ENCODE measurements around the gene XIRP2.

Gene XIRP2

DNA sequence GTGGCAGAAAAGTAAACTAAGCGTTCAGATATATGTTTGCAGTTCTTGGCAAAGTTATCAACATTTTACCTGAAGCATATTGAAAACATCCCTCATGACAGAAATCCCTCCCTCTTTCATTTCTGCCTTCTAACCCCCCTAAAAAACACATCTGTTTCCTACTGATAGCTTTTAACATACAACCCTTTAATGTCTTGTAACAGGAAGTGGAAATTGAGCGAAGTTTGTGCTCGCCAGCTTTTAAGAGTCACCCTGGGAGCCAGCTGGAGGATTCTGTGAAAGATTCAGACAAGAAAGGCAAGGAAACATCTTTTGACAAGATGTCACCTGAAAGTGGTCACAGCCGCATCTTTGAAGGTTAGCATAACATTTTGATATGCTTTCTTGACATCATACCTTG is 247.4 kb downstream of the XIRP2 start:
- no peak for DNase-seq (ENCODE audit: low read depth)

DNA sequence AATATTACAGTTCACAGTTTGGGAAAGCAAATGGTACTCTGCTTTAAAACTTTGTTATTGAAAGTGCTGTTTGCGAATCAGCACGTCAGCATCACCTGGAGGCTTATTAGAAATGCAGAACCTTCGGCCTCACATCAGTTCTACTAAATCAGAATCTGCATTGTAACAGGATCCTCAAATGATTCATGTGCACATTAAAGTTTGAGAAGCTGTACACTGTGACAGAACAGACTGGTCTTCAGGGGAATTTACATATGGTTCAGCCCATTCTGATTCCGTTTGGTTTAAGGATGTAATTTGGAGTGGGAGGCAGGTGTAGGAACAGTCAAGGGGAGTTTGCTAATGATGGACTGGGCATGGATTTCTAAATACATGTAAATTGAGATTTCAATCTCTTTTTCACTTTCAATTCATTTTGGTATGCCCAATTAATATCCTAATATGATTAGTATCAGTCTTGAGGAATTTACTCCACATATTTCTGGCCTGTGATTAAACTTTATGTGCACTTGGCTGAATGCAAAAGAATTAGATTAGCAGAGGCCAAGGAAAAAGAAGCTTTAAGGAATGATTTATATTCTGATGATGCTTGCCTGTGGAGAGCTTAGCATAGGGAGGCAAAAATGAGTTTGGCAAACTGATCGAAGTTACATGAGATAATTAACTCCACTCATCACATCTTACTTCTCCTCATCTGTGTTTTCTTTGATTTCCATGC is 248.8 kb downstream of the XIRP2 start:
- no peak for DNase-seq (ENCODE audit: low read depth)

DNA sequence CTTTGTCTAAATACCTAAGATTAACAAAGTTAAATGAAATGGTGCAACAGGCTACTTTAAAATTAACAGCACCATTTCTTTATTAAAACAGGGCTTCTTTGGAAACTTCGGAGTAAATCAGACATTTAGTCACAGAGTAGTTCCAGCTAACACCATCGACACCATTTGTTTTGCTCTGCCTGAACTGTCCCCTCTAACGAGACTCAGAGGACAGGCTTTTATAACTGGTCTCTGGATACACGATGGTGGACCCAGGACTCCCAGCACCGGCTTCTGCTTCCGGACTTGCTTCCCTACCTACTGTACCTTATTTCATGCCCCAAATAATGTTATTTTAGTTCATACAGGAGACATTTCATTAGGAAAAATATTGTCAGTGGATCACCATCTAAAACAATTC is 252.1 kb downstream of the XIRP2 start:
- DNase-seq (ENCODE audit: low read depth): no peak

- peak; percentile 96 for DNase-seq (ENCODE audit: low read depth)
These were observed 252.5 kb downstream of the XIRP2 start for GRCh38 chr2:167140767-167141166.

DNA sequence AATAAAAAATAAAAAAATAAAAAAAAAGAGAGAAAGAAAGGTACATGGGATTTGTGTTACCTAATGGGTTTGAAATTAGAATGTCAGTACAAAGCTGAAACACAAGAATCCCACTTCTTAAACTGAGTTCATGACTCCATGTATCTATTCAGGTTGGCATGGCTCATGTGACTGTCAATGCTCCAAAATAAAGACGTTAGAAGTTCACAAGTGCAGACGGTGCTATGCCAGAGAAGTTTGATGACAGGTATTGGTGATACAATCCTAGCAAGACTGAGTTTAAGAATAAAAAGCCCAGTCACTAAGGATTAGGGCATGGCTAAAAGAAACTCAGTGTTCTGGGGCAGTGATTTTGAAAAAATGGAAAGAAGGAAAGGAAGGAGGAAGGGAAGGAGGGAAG is 254.3 kb downstream of the XIRP2 start:
- no peak for DNase-seq (ENCODE audit: low read depth)

- peak; percentile 77 for DNase-seq (ENCODE audit: low read depth)
These were observed 256.1 kb downstream of the XIRP2 start for GRCh38 chr2:167144179-167144898.

DNA sequence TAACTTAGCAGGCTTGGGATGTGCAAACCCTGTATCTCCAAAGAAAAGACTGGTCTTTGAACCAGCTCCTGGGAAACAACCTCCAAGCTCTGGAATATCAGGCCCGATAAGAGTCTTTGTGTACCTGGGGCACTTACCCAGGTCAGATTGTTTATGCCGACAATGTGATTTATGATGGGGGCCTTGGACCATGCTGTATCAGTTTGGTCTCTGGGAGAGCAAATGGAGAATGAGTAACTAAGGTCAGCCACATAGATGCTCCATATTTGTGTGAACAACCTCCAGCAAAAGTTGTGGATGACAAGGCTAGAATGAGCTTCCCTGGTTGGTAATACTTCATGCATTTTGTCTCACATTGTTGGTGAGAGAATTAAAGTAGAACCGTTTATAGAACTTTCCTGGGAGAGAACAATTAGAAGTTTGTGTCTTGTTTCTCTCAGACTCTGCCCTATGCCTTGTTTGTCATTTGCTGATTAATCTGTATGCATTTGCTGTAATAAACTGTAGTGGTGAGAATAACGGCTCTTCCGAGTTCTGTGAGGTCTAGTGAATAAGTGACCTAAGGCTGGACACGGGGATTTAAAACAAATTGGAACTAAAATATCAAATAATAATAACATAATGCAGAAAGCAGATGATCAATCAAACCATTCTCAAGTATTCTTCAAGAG is 259.1 kb downstream of the XIRP2 start:
- no peak for DNase-seq (ENCODE audit: low read depth)

- DNase-seq (ENCODE audit: low read depth): no peak
These were observed 263.6 kb downstream of the XIRP2 start for GRCh38 chr2:167151894-167152293.

- DNase-seq (ENCODE audit: low read depth): peak; percentile 10
These were observed 269.2 kb downstream of the XIRP2 start for GRCh38 chr2:167157523-167157922.

DNA sequence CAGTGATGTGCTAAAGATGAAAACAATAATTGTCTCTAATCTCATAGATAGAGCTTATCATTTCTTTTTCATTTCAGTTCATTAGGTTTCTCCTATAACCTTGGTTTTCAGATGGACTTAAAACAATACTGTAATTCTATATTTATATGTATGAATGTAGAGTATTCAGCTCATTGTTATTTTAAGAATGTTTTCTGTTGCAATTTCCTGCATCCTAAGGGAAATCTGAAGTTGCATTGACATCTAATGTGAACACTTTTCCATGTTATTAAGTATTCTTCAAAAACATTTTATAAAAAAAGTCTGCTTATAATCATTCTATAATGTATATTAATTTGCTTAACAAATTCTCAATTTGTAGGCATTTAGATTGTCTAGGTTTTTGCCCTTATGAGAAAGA is 288.9 kb downstream of the XIRP2 start:
- DNase-seq (ENCODE audit: low read depth): peak; percentile 7

GRCh38 chr2:167181134-167181533 is 292.9 kb downstream of the XIRP2 start:
- peak; percentile 25 for DNase-seq (ENCODE audit: low read depth)

DNA sequence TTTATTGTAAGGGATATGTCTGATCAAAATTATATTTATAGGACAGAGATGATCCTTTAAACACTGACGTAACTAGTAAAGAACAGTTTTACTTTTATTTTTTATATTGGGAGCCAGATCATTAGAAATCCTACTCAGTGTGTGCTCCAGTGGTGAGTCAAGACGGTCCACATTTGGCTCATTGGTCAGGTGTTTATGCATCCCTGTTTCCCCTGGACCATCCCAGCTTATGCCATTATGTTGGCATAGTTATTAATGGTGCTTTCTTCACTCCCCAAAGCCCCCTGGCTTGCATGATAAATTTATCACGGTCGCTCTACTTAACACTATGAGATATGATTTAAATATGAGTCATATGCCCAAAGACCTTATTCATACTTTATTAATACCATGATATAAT is 293.4 kb downstream of the XIRP2 start:
- no peak for DNase-seq (ENCODE audit: low read depth)

DNA sequence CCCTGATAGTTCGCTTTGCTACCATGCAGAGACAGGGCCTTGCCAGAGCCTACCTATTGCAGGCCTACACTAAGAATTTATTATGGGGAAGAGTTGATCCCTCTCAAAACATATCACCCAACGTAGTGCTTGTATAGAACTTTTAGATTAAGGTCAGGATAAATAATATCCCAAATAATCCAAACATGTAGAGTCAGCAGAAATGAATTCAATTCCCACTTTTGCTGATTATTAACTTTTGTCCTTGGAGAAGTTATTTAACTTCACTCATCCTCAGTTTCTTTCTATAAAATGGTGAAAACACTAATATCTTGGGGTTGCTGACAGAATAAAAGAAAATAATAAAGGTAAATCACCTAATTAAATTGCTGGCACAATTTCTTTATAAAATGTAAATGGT is 294.1 kb downstream of the XIRP2 start:
- DNase-seq (ENCODE audit: low read depth): no peak

DNA sequence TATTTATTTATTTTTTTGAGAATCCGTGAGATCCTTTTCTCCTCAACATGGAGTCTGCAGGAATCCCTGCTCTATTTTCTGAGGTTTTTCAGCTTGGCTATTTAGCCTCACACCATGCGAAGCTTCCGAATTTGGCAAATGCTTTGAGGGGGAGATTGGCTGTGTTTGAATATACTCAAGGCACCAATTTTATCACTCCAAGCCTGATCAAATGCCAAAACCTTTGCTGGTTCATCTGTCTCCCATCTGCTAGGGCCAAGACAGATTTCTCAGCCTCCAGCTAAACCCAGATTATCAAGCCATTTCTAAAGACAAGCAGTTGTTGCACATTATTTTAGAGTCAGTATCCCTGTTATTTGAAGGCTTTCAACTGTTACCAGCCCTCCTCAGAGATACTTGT is 295.7 kb downstream of the XIRP2 start:
- DNase-seq (ENCODE audit: low read depth): no peak

GRCh38 chr2:167186465-167186864 is 298.2 kb downstream of the XIRP2 start:
- DNase-seq (ENCODE audit: low read depth): no peak

GRCh38 chr2:167187049-167187727 is 298.9 kb downstream of the XIRP2 start:
- no peak for DNase-seq (ENCODE audit: low read depth)

DNA sequence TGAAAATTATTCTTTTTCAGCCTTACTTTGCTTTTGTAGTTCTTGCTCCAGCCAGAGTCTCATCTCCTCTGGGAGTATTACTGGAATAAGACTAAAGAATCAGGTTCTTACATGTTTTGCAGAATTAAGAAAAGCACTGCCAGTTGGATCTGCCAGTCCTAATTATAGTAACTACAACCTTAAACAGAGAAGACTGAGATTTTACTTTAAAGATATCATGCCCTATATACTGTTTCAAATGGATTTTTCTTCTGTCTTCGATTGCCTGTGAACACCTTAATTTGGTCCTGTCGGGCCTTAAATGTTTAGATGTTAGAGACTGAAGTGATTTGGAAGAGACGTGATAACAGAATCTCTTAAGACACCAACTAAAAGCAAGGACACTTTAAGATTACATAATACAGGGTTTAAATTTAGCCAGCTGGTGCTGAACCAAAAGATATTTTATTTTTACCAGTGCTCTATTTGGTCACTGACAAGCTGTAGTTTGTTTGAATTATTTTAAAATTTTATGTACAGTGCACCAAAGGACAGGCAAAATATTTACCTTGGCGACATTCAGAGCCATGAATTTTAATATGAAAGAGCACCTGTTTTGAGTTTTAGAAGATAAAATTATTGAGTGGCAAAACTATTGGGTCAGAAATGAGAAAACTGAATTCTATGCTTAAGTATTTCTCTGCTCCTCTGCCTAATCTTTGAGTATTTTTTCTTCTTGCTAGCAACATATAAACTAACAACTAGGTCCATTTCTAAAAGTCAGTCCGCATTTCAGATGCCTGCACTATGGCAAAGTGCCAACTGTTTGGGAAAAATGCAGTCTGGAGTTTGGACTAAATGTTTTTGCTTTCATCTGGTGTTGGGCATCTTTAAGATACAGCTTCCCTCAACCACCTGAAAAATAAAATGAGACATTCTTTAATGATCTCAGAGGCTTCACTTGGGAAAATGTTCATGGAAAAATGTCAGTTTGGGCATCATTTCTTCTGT is 300.0 kb downstream of the XIRP2 start:
- DNase-seq (ENCODE audit: low read depth): no peak

GRCh38 chr2:167190053-167190452 is 301.8 kb downstream of the XIRP2 start:
- DNase-seq (ENCODE audit: low read depth): no peak

- no peak for DNase-seq (ENCODE audit: low read depth)
These were observed 303.3 kb downstream of the XIRP2 start for GRCh38 chr2:167191588-167191987.

DNA sequence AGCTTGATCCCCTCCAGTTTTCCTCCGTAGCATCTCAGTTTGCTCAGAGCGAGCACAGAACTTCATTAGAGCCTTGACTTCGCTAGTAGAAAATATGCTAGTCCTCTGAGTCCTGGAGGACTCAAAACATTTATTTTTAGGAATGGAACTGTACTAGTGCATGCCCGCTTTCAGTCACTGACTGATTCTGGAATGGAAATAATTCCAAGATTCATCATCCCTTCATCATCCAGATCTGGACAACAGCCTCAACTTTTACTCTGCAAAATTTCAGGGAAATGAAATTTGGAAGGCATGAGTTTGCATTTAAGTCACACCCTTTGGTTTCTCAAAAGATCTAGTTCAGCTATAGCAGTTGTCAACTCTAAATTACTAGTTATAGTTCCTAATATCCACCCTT is 304.6 kb downstream of the XIRP2 start:
- peak; percentile 9 for DNase-seq (ENCODE audit: low read depth)
